GM12878 (cell line): ENCODE data around the gene KPNA3. TPM values are rescaled to one million over a fixed set of nuclear protein-coding genes. Genes with fewer than 3 reads are reported as not detected.
"Not testable (repeated sequence)": the region's sequence is repeated elsewhere in the genome, so short reads cannot be mapped to it uniquely, and the experiment has no call there.

Experiments used
- ATAC-seq: fragments of 200-7000 bp; cut with Tn5 transposase; 3 replicates; pipeline ENCODE4 v1.9.1; 2020; ENCODE audit warnings: mild to moderate bottlenecking, moderate library complexity
- BruUV-seq: library from RNA; stranded (reverse); fragments of 400-500 nt; replicated peaks from 2 replicates; lab custom pipeline; 2021; lab: Mats Ljungman, UMichigan
- CTCF ChIA-PET: fragments of 300-600 bp; sonication (Branson Sonifier 250); formaldehyde crosslinking; extraction: SDS; loops from one replicate; lab custom pipeline; 2021; ENCODE audit warnings: inconsistent platforms; lab: Yijun Ruan, JAX
- POLR2A ChIA-PET: fragments of 350-600 bp; formaldehyde crosslinking; extraction: SDS; loops from one replicate; lab custom pipeline; 2021; ENCODE audit warnings: inconsistent platforms; lab: Charles Lee
- RAD21 ChIA-PET: fragments of 300-600 bp; sonication (Branson Sonifier 250); formaldehyde crosslinking; loops from one replicate; lab custom pipeline; 2023; ENCODE audit warnings: antibody characterized with exemption; ENCODE audit not compliant: unreplicated experiment; lab: Charles Lee
- SMC1A ChIA-PET: fragments of 300-600 bp; sonication (Branson Sonifier 250); formaldehyde crosslinking; loops from one replicate; lab custom pipeline; 2023; ENCODE audit not compliant: unreplicated experiment, uncharacterized antibody; lab: Charles Lee
- DNase-seq: peaks from one replicate; pipeline ENCODE4 v3.0.0-alpha.2; 2011; ENCODE audit warnings: low read depth, low spot score
- FAIRE-seq: peaks from 3 replicates; lab custom pipeline; 2011; peaks lifted over from hg19 to GRCh38; lab: Jason Lieb, UNC
- H2AFZ ChIP-seq: 2 replicates; pipeline ENCODE4 v1.6.0; 2011; ENCODE audit warnings: low read depth, low read length, control low read depth; ENCODE audit not compliant: control insufficient read depth
- H3K27ac ChIP-seq: 2 replicates; pipeline ENCODE4 v1.5.1; 2011; ENCODE audit warnings: control low read depth; ENCODE audit not compliant: control insufficient read depth, insufficient read depth
- H3K27me3 ChIP-seq, 2 experiments: replicated peaks in 1 of 2; 2 replicates each; pipeline versions ENCODE4 v1.6.0 to v1.6.1; 2011; ENCODE audit warnings: low read length in 1 of 2; ENCODE audit not compliant: control insufficient read depth in 2 of 2, insufficient read depth in 2 of 2
- H3K36me3 ChIP-seq, 2 experiments: 2 replicates each; pipeline ENCODE4 v1.5.1; 2011; ENCODE audit warnings: low read length in 1 of 2; ENCODE audit not compliant: control insufficient read depth in 2 of 2, insufficient read depth in 2 of 2
- H3K4me1 ChIP-seq: 2 replicates; pipeline ENCODE4 v1.6.1; 2011; ENCODE audit warnings: mild to moderate bottlenecking, low read length, moderate library complexity, mixed read lengths; ENCODE audit not compliant: control insufficient read depth, insufficient read depth
- H3K4me2 ChIP-seq: 2 replicates; pipeline ENCODE4 v1.6.0; 2011; ENCODE audit warnings: control low read depth; ENCODE audit not compliant: control insufficient read depth, insufficient read depth
- H3K4me3 ChIP-seq: fragments of 200-600 bp; sonication (generic); 2 replicates; pipeline ENCODE4 v1.5.1; 2016
- H3K79me2 ChIP-seq: 2 replicates; pipeline ENCODE4 v1.6.0; 2011; ENCODE audit warnings: low read length; ENCODE audit not compliant: control insufficient read depth, insufficient read depth
- H3K9ac ChIP-seq: 2 replicates; pipeline ENCODE4 v1.8.0; 2011; ENCODE audit warnings: low read length, control low read depth, mixed read lengths; ENCODE audit not compliant: control insufficient read depth, insufficient read depth
- H3K9me3 ChIP-seq: replicated peaks from 3 replicates; pipeline ENCODE4 v1.5.1; 2011; ENCODE audit warnings: mild to moderate bottlenecking, low read length; ENCODE audit not compliant: control insufficient read depth, insufficient read depth
- H4K20me1 ChIP-seq: 2 replicates; pipeline ENCODE4 v1.6.0; 2011; ENCODE audit not compliant: control insufficient read depth, insufficient read depth
- EED ChIP-seq: sonication (generic); IDR thresholded peaks from 2 replicates; pipeline ENCODE4 v1.6.1; 2016; ENCODE audit warnings: antibody characterized with exemption, low read depth
- LARP7 ChIP-seq: fragments of 450-650 bp; IDR thresholded peaks from 2 replicates; pipeline ENCODE4 v1.6.1; 2017; ENCODE audit warnings: mild to moderate bottlenecking
- NR2C1 ChIP-seq: fragments of 450-650 bp; IDR thresholded peaks from 2 replicates; pipeline ENCODE4 v1.6.1; 2017; ENCODE audit warnings: antibody characterized with exemption, mild to moderate bottlenecking, moderate library complexity
- RBBP5 ChIP-seq: fragments of 200-600 bp; sonication (generic); conservative IDR thresholded peaks from 2 replicates; pipeline ENCODE4 v1.6.1; 2016
- WGBS: methylation state at CpG from one replicate; pipeline ENCODE4 v1.1.6; 2016; ENCODE audit warnings: low lambda C conversion rate; ENCODE audit not compliant: insufficient replicate concordance, insufficient coverage; ENCODE audit errors: missing lambda C conversion rate; 5-methylcytosine and 5-hydroxymethylcytosine counted together
- in situ Hi-C: fragments of 300-500 bp; cut with MboI; formaldehyde crosslinking; loops from 9 replicates; pipeline ENCODE4 v1.14.3; 2018; ENCODE audit warnings: mixed read lengths
- intact Hi-C: fragments of 100-400 bp; cut with micrococcal nuclease; formaldehyde crosslinking; loops from one replicate; pipeline ENCODE4 v1.14.2; 2022; ENCODE audit not compliant: unreplicated experiment
- polyA plus RNA-seq, 11 experiments: library from polyadenylated mRNA; depleted of rRNA in 4 of 11; unstranded in 6 of 11; stranded (reverse) in 5 of 11; fragments of >200 nt; fragmentation: Nextera tagmentation in 4 of 11; fragmentation: Illumina TruSeq in 1 of 11; extraction: Ambion mirVana in 4 of 11; extraction: Trizol in 1 of 11; gene quantifications; 1 replicate in 1 of 11; 2 replicates in 10 of 11; pipeline versions ENCODE4 v1.2.1 to v1.2.3, GENCODE V29; 2011 to 2016; ENCODE audit warnings: inconsistent platforms in 2 of 11, missing spikeins in 2 of 11, low read depth in 1 of 11
- total RNA-seq, 4 experiments: library from RNA; depleted of rRNA in 3 of 4; stranded (reverse); fragments of >200 nt in 3 of 4; fragmentation: Illumina TruSeq in 1 of 4; extraction: Trizol in 1 of 4; gene quantifications; 2 replicates each; pipeline versions ENCODE4 v1.2.1 to v1.2.3, GENCODE V29; 2013 to 2021
- TF ChIP-seq, protein P1 (sequence below): IDR thresholded peaks from 2 replicates; pipeline ENCODE4 v1.6.1; 2012; ENCODE audit warnings: low read length, inconsistent platforms
- TF ChIP-seq, protein P2 (sequence below): fragments of 450-650 bp; IDR thresholded peaks from 2 replicates; pipeline ENCODE4 v1.6.1; 2017; ENCODE audit warnings: mild to moderate bottlenecking

Gene KPNA3
- total and polyA plus RNA-seq, 10 of the 15 experiments (the other 5 are each of a cell fraction or from before 2014, with no cell fraction given), result 23.3 to 50.5 (median 31.1) TPM

- Histone ChIP-seq H2AFZ (no peak overlapping the region), H3K27ac (no peak overlapping the region), H3K4me1 (no peaks in the 10 kb centered on the region), H3K9me3 (no peaks in the 10 kb centered on the region; the same call in 1 of the 3 replicates), H3K79me2 (no peaks in the 10 kb centered on the region), H3K36me3 (peaks cover 0 to 8% of the 10 kb centered on the region in 2 experiments; a peak in 3 of 4 replicates), H3K9ac (no peak overlapping the region), H3K4me2 (no peak overlapping the region), H3K4me3 (no peak overlapping the region)
- WGBS, result 92% methylated on average over 2 of the region's 2 CpGs
- ChIA-PET CTCF (interaction anchor here (1.0 kb wide), 1 partner anchor 79 kb away, joined by 5 read pairs; no protein-coding TSS in a partner anchor), RAD21 (no interaction called here), SMC1A (interaction anchor here (1.3 kb wide), 1 partner anchor 16 kb away, joined by 4 read pairs; no protein-coding TSS in a partner anchor), POLR2A (interaction anchor here (0.6 kb wide), 1 partner anchor 1620 kb away, joined by 7 read pairs; no protein-coding TSS in a partner anchor)
- no peak for FAIRE-seq
- intact Hi-C loops, result no loop called here
- no TSS peak for BruUV-seq
- TF ChIP-seq NR2C1 (no peak), EED (no peak), RBBP5 (no peak), LARP7 (no peak)
- TF ChIP-seq, protein P1, sequence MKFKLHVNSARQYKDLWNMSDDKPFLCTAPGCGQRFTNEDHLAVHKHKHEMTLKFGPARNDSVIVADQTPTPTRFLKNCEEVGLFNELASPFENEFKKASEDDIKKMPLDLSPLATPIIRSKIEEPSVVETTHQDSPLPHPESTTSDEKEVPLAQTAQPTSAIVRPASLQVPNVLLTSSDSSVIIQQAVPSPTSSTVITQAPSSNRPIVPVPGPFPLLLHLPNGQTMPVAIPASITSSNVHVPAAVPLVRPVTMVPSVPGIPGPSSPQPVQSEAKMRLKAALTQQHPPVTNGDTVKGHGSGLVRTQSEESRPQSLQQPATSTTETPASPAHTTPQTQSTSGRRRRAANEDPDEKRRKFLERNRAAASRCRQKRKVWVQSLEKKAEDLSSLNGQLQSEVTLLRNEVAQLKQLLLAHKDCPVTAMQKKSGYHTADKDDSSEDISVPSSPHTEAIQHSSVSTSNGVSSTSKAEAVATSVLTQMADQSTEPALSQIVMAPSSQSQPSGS, result no peak
- TF ChIP-seq, protein P2, sequence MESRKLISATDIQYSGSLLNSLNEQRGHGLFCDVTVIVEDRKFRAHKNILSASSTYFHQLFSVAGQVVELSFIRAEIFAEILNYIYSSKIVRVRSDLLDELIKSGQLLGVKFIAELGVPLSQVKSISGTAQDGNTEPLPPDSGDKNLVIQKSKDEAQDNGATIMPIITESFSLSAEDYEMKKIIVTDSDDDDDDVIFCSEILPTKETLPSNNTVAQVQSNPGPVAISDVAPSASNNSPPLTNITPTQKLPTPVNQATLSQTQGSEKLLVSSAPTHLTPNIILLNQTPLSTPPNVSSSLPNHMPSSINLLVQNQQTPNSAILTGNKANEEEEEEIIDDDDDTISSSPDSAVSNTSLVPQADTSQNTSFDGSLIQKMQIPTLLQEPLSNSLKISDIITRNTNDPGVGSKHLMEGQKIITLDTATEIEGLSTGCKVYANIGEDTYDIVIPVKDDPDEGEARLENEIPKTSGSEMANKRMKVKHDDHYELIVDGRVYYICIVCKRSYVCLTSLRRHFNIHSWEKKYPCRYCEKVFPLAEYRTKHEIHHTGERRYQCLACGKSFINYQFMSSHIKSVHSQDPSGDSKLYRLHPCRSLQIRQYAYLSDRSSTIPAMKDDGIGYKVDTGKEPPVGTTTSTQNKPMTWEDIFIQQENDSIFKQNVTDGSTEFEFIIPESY, result no peak
- TF ChIP-seq, all 136 proteins: peak for 0
- no peaks in the 10 kb centered on the region for H3K27me3 ChIP-seq
- ATAC-seq (no peak), DNase-seq (no peak)
- in situ Hi-C loops, result no loop called here
- H4K20me1 ChIP-seq, result no peaks in the 10 kb centered on the region
Measured at GRCh38 chr13:49711218-49711863, 81.1 kb downstream of the KPNA3 start.

DNA sequence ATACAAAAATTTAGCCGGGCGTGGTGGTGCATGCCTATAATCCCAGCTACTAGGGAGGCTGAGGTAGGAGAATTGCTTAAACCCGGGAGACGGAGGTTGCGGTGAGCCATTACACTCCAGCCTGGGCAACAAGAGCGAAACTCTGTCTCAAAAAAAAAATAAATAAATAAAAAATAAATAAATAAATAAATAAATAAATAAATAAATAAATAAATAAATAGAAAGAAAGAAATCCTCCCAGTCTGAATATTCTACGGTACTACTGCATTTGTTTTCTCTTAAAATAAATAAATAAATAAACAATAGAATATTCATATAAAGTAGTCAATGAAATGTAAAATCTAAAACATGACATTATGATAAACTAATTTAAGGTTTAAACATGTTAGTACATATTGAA lies 88.2 kb downstream of the KPNA3 start:
- ATAC-seq, H3K4me1 ChIP-seq, H3K27ac ChIP-seq, H4K20me1 ChIP-seq, BruUV-seq, in situ Hi-C loops, H3K9ac ChIP-seq, H3K4me2 ChIP-seq, SMC1A ChIA-PET, intact Hi-C loops, H3K27me3 ChIP-seq, H3K79me2 ChIP-seq, CTCF ChIA-PET, H3K4me3 ChIP-seq, POLR2A ChIA-PET, FAIRE-seq, RAD21 ChIA-PET, H3K9me3 ChIP-seq, H2AFZ ChIP-seq, DNase-seq: not testable (repeated sequence)
- WGBS, result 99% methylated on average over 7 of the region's 7 CpGs
- peaks cover 2 to 16% of the 10 kb centered on the region in 2 experiments for H3K36me3 ChIP-seq
